ENCODE results near the gene RTN4.

- no peak for TF ChIP-seq CTCF (IDR thresholded peaks at IDR 0.05; ENCODE audit: low read depth, low read length, poor library complexity, severe bottlenecking)
- TF ChIP-seq EZH2phosphoT487 (IDR thresholded peaks at IDR 0.05; ENCODE audit: borderline replicate concordance, low read length) = no peak
Observed at GRCh38 chr2:55057474-55057873, 7.2 kb upstream of the RTN4 start.

Data from DOHH2 (cell line).